Ishikawa (cell line): ENCODE measurements around the gene BCAR1.

ENCODE experiments used
- CEBPB ChIP-seq: IDR thresholded peaks from 2 replicates; pipeline ENCODE4 v1.6.1; 2012
- CREB1 ChIP-seq: IDR thresholded peaks from 2 replicates; pipeline ENCODE4 v1.6.1; 2012; ENCODE audit warnings: low read depth
- EGR1 ChIP-seq: IDR thresholded peaks from 2 replicates; pipeline ENCODE4 v1.6.1; 2012
- EP300 ChIP-seq: IDR thresholded peaks from 2 replicates; pipeline ENCODE4 v1.6.1; 2012; ENCODE audit warnings: borderline replicate concordance
- FOXM1 ChIP-seq: IDR thresholded peaks from 2 replicates; pipeline ENCODE4 v1.6.1; 2012; ENCODE audit warnings: low read depth, borderline replicate concordance
- NFIC ChIP-seq: IDR thresholded peaks from 2 replicates; pipeline ENCODE4 v1.6.1; 2012
- RAD21 ChIP-seq: IDR thresholded peaks from 2 replicates; pipeline ENCODE4 v1.6.1; 2012; ENCODE audit warnings: low read depth
- TAF1 ChIP-seq: IDR thresholded peaks from 2 replicates; pipeline ENCODE4 v1.6.1; 2012; ENCODE audit warnings: low read depth, mild to moderate bottlenecking
- TCF12 ChIP-seq: IDR thresholded peaks from 2 replicates; pipeline ENCODE4 v1.6.1; 2012; ENCODE audit warnings: low read depth
- TEAD4 ChIP-seq: IDR thresholded peaks from 2 replicates; pipeline ENCODE4 v1.6.1; 2012
- YY1 ChIP-seq: IDR thresholded peaks from 2 replicates; pipeline ENCODE4 v1.6.1; 2012; ENCODE audit warnings: low read depth
- ZBTB7A ChIP-seq: IDR thresholded peaks from 2 replicates; pipeline ENCODE4 v1.6.1; 2012; ENCODE audit warnings: low read depth
- TF ChIP-seq, protein P1 (sequence below): IDR thresholded peaks from 2 replicates; pipeline ENCODE4 v1.6.1; 2012
- TF ChIP-seq, protein P2 (sequence below): IDR thresholded peaks from 2 replicates; pipeline ENCODE4 v1.6.1; 2012
- TF ChIP-seq, protein P3 (sequence below): IDR thresholded peaks from 2 replicates; pipeline ENCODE4 v1.6.1; 2012; ENCODE audit warnings: low read depth, mild to moderate bottlenecking

The BCAR1 gene

DNA sequence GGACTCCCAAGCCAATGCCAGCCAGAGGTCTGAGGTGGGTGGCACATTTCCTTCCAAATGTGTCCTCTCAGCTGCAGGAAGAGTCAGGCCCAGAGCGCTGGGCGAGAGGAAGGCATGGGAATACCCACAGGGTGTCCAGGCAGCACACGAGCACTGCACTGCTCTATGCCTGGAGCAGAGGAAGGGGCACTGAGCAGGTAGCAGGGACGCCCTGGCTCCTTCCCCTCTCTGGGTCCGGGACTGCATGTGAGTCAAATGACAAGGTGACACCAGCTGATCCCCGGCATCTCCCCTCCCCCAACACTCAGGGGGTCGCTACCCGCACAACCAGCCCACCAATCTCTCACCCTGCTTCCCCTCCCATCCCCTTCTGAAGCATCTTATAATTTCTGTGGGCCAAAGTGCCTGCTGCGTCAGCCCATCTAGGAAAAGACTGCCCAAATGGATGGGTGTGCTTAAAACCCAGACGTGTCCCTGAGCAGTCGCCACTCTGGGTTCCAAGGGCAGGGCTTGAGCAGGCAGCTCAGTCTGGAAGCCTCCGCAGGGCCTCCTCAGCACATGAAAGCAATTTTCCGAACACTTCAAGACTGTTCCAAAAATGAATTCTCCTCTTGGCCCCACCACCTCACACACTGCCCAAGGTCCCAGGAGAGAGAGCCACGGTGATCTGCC is 12.0 kb upstream of the BCAR1 start:
- TF ChIP-seq TAF1 (no peak), YY1 (no peak), EGR1 (no peak), TCF12 (no peak), CEBPB (no peak)

DNA sequence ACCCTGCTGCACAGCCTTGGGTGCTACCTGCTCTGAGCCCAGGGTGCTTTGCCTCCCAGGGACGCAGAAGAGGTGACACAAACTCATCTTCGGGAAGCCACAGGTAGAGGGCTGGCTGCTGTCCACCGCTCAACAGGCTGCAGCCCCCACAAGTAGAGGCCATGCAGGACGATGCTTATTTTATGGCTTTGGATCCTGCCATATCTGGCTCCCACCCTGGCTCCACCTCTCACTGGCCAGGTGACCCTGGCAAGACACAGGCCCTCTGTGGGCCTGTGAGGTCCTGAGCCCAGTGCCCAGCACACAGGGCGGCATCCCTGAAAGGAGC is 11.3 kb upstream of the BCAR1 start:
- TF ChIP-seq TCF12: no peak
- TF ChIP-seq, protein P1, sequence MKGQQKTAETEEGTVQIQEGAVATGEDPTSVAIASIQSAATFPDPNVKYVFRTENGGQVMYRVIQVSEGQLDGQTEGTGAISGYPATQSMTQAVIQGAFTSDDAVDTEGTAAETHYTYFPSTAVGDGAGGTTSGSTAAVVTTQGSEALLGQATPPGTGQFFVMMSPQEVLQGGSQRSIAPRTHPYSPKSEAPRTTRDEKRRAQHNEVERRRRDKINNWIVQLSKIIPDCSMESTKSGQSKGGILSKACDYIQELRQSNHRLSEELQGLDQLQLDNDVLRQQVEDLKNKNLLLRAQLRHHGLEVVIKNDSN: no peak
- no peak for TF ChIP-seq TEAD4
- no peak for TF ChIP-seq NFIC
- TF ChIP-seq RAD21: no peak

DNA sequence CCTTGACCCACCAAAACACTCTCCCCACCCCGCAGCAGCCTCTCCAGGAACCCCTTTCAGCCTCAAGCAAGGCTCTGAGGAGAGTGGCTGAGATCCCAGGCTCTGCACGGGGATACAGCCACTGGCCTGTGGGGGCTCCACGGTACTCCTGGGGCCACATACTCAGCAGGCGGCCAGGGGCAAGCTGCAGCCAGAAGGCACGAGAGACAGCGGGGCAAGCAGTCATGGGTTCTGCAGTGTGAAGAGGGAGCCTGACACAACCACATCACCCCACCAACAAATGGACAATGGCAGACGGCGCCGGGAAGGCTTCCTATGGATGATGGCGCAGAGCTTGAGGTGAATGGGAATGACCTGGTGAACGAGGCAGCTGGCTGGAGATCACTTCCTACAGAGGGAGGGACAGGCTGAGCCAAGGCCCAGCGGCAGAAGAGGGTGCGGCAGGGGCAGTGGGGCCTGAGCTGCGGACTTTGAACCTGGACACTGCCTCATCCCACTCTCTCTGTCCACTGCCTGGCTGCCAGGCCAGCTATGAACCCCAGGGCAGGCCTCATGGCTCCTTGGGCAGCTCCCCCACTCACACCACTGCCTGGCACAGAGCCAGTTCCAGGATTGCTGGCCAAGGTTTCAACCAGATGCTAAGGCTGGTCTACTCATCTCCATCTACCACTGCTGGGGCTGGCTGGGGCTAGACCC is 10.8 kb upstream of the BCAR1 start:
- TF ChIP-seq, protein P2, sequence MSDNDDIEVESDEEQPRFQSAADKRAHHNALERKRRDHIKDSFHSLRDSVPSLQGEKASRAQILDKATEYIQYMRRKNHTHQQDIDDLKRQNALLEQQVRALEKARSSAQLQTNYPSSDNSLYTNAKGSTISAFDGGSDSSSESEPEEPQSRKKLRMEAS: no peak
- TF ChIP-seq FOXM1: no peak
- no peak for TF ChIP-seq TCF12
- no peak for TF ChIP-seq EGR1
- TF ChIP-seq CEBPB: no peak
- TF ChIP-seq NFIC: no peak
- no peak for TF ChIP-seq YY1
- no peak for TF ChIP-seq ZBTB7A
- no peak for TF ChIP-seq RAD21
- TF ChIP-seq, protein P1: no peak
- no peak for TF ChIP-seq TAF1
- no peak for TF ChIP-seq CREB1
- TF ChIP-seq, protein P3, sequence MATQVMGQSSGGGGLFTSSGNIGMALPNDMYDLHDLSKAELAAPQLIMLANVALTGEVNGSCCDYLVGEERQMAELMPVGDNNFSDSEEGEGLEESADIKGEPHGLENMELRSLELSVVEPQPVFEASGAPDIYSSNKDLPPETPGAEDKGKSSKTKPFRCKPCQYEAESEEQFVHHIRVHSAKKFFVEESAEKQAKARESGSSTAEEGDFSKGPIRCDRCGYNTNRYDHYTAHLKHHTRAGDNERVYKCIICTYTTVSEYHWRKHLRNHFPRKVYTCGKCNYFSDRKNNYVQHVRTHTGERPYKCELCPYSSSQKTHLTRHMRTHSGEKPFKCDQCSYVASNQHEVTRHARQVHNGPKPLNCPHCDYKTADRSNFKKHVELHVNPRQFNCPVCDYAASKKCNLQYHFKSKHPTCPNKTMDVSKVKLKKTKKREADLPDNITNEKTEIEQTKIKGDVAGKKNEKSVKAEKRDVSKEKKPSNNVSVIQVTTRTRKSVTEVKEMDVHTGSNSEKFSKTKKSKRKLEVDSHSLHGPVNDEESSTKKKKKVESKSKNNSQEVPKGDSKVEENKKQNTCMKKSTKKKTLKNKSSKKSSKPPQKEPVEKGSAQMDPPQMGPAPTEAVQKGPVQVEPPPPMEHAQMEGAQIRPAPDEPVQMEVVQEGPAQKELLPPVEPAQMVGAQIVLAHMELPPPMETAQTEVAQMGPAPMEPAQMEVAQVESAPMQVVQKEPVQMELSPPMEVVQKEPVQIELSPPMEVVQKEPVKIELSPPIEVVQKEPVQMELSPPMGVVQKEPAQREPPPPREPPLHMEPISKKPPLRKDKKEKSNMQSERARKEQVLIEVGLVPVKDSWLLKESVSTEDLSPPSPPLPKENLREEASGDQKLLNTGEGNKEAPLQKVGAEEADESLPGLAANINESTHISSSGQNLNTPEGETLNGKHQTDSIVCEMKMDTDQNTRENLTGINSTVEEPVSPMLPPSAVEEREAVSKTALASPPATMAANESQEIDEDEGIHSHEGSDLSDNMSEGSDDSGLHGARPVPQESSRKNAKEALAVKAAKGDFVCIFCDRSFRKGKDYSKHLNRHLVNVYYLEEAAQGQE: no peak
- TF ChIP-seq TEAD4: no peak
- no peak for TF ChIP-seq EP300

DNA sequence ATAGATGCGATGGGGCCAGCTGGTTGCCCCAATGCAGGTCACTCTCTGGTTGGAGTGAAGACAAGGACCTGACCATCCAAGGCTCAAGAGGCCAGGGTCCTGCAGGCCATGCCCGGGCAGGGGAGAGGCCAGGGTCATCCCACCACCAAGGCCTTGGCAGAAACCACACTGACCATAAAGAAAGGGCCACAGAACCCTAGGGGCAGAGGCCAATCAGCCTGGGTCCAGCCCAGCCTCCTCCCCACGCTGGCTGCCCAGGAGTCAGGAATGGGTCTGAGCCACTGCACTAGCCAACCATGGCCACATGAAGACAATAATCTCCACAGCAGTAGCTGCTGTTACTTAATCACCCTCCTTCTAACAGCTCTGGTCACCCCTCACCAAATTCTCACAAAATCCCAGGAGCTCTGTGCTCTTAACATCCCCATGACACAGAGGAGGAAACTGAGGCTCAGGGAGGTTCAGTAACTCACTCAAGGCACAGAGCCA is 10.2 kb upstream of the BCAR1 start:
- no peak for TF ChIP-seq EGR1
- TF ChIP-seq FOXM1: no peak
- TF ChIP-seq, protein P2: no peak
- TF ChIP-seq TEAD4: no peak

DNA sequence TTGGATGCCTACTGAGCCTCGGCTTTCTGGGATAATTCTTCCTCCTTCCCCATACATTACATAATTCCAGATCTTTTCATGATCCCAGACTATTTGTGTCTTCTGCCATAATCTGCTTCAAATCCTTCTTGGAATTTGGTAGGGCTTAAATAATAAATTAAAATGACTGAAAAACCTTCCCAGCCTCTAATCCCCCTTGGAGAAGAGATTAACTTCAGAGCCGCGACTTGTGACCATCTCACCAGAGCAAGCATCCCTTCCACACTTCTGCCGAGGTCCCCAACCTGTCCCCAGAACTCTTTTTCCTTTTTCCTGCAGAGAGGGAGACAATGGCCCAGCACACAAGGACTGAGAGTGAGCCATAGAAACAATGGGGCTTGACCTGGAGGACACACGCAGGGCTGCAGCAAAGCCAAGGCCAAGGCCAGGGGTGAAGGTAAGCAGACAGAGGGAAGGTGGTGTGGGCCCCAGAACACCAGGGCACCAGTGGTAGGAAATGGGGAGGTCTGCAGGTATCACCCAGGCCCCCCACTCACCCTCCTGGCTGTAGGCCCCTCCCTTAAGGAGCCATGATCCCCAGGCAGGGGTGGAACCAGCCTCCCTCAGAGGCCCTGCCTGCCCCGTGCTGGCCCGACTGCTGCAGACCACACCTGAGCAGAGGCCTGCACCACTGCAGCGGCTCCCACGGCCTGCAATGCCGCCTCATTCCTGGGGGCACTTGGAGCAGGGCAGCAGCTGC is 9.6 kb upstream of the BCAR1 start:
- no peak for TF ChIP-seq TCF12
- no peak for TF ChIP-seq EGR1
- TF ChIP-seq TEAD4: no peak
- TF ChIP-seq YY1: no peak
- TF ChIP-seq, protein P2: no peak
- TF ChIP-seq CEBPB: no peak
- TF ChIP-seq, protein P1: no peak
- no peak for TF ChIP-seq ZBTB7A
- no peak for TF ChIP-seq CREB1
- TF ChIP-seq EP300: no peak
- no peak for TF ChIP-seq FOXM1
- no peak for TF ChIP-seq NFIC

DNA sequence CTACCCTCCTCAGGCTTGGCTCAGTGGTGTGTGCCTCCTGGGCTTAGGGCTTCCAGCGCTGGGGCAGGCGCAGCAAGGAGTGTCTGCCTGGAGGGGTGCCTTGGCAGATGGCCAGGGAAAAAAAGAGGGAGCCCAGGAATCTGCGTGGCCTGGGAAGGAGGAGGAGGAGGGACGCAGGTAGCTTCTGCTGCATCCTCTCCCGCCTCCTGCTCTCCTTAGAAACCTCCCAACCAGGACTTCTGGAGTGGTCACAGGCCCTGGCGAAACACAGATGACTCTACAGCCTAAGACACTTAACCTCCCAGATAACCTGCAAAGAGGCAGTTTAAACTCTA is 7.3 kb upstream of the BCAR1 start:
- TF ChIP-seq NFIC (0 out of 2 replicates have a peak, but pooled peaks have one; percentile 43), YY1 (no peak), EP300 (no peak), EGR1 (no peak), ZBTB7A (no peak)
- TF ChIP-seq, protein P1: no peak
